Glomerular visceral epithelial cell (primary cell): ENCODE measurements around the gene MIS12.

Experiments
- DNase-seq: peaks from one replicate; pipeline ENCODE4 v3.0.0-alpha.2; 2016; ENCODE audit errors: extremely low spot score

Gene MIS12

GRCh38 chr17:5486206-5487124, at the start of gene MIS12:
Gene MIS12 (plus strand): TSS chr17:5486566. CDS start chr17:5488863, 2,297 bp downstream.
- DNase-seq: peak; percentile 100

GRCh38 chr17:5437721-5438317, 48.5 kb upstream of the MIS12 start:
- peak; percentile 22 for DNase-seq

- DNase-seq: peak; percentile 94
Measured at GRCh38 chr17:5438716-5439445, 47.5 kb upstream of the MIS12 start, which contains the start of gene C1QBP. Gene C1QBP (minus strand): TSS chr17:5439155. CDS start chr17:5439073, 82 bp downstream.

GRCh38 chr17:5439446-5439764, 47.0 kb upstream of the MIS12 start:
- no peak for DNase-seq

- DNase-seq: no peak
Measured at GRCh38 chr17:5443728-5444127, 42.6 kb upstream of the MIS12 start.

- DNase-seq: no peak
Measured at GRCh38 chr17:5444209-5444608, 42.2 kb upstream of the MIS12 start.

- DNase-seq: no peak
Measured at GRCh38 chr17:5446786-5447185, 39.6 kb upstream of the MIS12 start.

GRCh38 chr17:5464717-5465507, 21.5 kb upstream of the MIS12 start:
- DNase-seq: no peak

- no peak for DNase-seq
Measured at GRCh38 chr17:5466295-5466694, 20.1 kb upstream of the MIS12 start.

GRCh38 chr17:5467416-5467815, 18.9 kb upstream of the MIS12 start:
- peak; percentile 4 for DNase-seq

GRCh38 chr17:5468075-5468473, 18.3 kb upstream of the MIS12 start:
- DNase-seq: no peak

GRCh38 chr17:5472511-5472910, 13.9 kb upstream of the MIS12 start:
- no peak for DNase-seq

GRCh38 chr17:5473906-5474305, 12.5 kb upstream of the MIS12 start:
- DNase-seq: no peak

GRCh38 chr17:5478992-5479391, 7.4 kb upstream of the MIS12 start:
- no peak for DNase-seq

- DNase-seq: no peak
Measured at GRCh38 chr17:5480962-5481361, 5.4 kb upstream of the MIS12 start.

GRCh38 chr17:5481451-5481850, 4.9 kb upstream of the MIS12 start:
- no peak for DNase-seq

GRCh38 chr17:5485270-5486205, 828 bp upstream of the MIS12 start, which contains the start of gene DERL2:
Gene DERL2 (minus strand): TSS chr17:5486178. CDS start chr17:5486161, 17 bp downstream.
- DNase-seq: peak; percentile 68

GRCh38 chr17:5488752-5489151, 2.4 kb downstream of the MIS12 start:
- no peak for DNase-seq

GRCh38 chr17:5492970-5493369, 6.6 kb downstream of the MIS12 start:
- DNase-seq: no peak

GRCh38 chr17:5499476-5500231, 13.3 kb downstream of the MIS12 start:
- DNase-seq: no peak
